GM19463 (cell line): ENCODE data around the gene TMEM121.
A peak's percentile ranks its signal among the peaks of the same experiment; 100 is the strongest.

ENCODE experiments used
- ATAC-seq: cut with Tn5 transposase; IDR thresholded peaks from one replicate; pipeline ENCODE4 v1.9.1; 2021; ENCODE audit warnings: mild to moderate bottlenecking, moderate library complexity; ENCODE audit not compliant: unreplicated experiment

The TMEM121 gene

DNA sequence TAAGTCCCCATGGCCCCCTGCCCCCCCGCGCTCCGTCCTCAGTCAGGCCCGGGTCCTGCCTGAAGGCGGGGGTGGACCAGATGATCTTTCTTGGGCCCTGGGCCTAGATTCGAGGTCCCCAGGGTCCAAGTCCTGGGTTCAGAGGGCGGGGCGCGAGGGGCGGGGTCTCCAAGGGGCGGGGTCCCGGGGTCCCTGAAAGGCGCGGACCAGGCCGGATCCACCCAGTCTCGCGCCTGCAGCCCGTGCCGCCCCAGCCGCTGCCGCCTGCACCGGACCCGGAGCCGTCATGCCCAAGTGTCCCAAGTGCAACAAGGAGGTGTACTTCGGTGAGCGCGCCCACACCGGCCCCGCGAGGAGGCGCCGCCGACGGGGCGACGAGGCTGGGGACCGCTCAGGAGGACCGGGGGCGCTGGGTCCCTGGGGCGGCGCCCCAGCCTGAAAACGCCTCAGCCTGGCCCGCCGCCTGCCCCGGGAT is 39.4 kb upstream of the TMEM121 start:
- no peak for ATAC-seq

GRCh38 chr14:105487449-105487985 is 38.9 kb upstream of the TMEM121 start:
- no peak for ATAC-seq

DNA sequence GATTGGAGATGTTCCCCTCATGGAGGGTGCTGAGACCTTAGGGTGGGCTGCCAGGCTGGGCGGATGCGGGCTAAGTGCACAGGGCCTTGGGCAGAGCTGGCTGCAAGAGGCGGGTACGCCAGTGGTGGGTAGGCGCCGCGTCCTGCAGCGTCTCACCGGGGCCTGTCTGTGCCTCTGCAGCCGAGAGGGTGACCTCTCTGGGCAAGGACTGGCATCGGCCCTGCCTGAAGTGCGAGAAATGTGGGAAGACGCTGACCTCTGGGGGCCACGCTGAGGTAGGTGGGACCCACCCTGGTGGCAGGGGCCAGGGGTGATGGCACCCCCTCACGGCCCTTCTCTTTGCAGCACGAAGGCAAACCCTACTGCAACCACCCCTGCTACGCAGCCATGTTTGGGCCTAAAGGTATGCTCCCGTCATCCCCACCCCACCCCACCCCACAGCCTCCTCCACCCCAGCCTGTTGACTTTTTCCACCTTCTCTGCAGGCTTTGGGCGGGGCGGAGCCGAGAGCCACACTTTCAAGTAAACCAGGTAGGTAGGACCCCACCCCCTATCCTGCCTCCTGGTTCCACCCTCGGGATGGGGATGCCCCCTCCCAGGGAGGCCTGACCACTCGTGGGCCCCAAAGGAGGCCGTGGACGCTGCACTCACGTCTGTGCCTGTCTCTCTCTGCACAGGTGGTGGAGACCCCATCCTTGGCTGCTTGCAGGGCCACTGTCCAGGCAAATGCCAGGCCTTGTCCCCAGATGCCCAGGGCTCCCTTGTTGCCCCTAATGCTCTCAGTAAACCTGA is 38.2 kb upstream of the TMEM121 start:
- no peak for ATAC-seq

- no peak for ATAC-seq
Observed at GRCh38 chr14:105488781-105489541, 37.4 kb upstream of the TMEM121 start.

DNA sequence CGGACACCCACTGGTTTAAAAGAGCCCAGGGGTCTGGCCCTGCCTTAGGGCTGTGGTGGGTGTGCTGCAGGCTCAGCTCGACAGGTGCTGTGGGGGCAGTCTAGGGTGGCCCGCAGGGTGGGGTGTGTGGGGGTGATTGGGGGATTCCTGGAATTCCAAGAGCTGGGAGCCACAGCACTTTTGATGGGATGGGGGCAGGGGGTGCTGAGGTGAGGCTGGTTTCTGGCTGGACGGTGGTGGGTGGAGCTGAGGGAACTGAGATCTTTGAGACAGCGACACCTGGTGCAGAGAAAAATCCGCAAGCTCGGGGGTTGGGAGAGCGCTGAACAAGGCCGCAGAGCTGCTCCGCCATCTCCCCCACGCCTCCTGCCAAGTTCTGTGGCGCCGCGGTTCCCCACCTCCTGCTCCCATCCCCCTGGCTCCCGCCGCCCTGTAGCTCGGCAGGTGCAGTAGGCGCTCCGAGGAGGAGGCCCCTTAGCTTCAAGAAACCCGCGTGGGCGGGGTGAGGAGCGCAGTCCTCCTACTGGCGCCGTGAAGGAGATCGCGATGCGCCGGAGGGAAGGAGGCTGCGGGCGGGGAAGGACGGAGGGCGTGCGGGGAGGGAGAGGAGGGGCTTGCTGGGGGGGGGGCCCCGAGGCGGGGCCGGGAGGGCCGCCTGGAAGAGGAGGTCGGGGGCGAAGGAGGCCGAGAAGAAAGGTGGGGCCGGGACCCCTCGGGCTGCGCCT is 36.7 kb upstream of the TMEM121 start:
- ATAC-seq, result no peak

- peak; percentile 1 for ATAC-seq
Observed at GRCh38 chr14:105490267-105490571, 36.2 kb upstream of the TMEM121 start.

DNA sequence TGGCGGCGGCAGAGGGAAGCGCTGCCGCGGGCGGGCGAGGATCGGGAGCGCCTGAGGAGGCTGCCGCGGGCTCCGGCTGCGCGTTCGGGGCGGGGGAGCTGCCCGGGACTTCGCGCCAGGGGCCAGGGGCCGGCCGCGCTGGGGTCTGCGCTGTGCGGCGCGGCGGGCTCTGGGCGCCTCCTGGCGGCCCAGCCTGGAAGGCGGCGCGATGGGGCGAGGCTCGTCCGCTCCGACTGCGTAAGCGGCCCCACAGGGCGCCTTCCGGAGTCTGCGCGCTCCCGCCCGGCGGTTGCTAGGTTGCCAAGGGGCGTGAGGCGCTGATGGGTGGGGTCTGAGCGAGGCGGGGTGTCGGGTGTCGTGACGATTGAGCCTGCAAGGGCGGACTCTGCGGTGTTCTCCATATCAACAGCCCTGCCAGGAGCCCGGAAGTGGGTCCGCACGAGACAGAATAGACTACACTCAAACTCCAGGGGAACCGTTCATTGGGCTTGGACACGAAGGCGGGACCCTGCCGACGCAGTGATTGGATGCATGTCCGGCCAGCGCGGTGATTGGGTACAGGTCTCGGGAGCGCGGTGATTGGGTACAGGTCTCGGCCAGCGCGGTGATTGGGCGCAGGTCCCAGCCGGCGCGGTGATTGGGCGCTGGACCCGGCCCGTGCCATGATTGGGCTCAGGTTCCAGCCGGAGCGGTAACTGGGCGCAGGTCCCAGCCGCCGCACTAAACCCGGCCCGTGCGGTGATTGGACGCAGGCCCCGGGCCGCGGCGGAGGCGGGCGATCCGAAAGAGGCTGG is 35.6 kb upstream of the TMEM121 start, which contains the start of gene TEDC1:
Gene TEDC1 (plus strand): TSS at position 675 of the 794 bp plus-strand sequence. CDS start 130 bp downstream, outside the sequence.
- peak; percentile 64 for ATAC-seq

DNA sequence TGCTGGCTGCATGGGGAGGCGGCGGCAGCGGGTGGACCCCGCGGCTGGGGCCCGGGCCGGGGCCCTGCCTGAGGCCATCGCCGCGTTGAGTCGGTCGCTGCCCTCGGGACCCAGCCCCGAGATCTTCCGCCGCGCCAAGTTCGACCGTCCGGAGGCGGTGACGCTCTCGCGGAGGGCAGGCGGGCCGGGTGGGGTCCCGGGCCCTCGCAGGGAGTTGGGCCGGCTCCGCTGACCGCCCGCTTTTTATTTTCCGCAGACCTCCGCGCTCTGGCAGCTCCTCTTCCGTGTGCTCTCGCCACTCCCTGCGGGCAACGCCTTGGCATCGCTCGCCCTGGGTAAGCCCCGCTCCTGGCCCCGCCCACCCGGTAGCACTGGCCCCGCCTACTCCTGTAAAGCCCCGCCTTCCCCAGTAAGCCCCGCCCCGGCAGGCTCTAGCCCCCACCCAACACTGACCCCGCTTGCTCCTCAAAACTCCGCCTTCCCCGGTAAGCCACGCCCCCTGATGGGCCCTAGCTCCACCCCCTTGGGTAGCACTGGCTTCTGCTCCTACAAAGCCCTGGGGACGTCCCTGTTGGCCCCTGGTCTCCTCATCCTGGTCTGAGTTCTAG is 34.9 kb upstream of the TMEM121 start:
- ATAC-seq, result no peak

- no peak for ATAC-seq
Observed at GRCh38 chr14:105492031-105492970, 34.1 kb upstream of the TMEM121 start.

- no peak for ATAC-seq
Observed at GRCh38 chr14:105492971-105493871, 33.2 kb upstream of the TMEM121 start.

- no peak for ATAC-seq
Observed at GRCh38 chr14:105493921-105494605, 32.3 kb upstream of the TMEM121 start.

- ATAC-seq, result no peak
Observed at GRCh38 chr14:105494606-105494929, 31.8 kb upstream of the TMEM121 start.

DNA sequence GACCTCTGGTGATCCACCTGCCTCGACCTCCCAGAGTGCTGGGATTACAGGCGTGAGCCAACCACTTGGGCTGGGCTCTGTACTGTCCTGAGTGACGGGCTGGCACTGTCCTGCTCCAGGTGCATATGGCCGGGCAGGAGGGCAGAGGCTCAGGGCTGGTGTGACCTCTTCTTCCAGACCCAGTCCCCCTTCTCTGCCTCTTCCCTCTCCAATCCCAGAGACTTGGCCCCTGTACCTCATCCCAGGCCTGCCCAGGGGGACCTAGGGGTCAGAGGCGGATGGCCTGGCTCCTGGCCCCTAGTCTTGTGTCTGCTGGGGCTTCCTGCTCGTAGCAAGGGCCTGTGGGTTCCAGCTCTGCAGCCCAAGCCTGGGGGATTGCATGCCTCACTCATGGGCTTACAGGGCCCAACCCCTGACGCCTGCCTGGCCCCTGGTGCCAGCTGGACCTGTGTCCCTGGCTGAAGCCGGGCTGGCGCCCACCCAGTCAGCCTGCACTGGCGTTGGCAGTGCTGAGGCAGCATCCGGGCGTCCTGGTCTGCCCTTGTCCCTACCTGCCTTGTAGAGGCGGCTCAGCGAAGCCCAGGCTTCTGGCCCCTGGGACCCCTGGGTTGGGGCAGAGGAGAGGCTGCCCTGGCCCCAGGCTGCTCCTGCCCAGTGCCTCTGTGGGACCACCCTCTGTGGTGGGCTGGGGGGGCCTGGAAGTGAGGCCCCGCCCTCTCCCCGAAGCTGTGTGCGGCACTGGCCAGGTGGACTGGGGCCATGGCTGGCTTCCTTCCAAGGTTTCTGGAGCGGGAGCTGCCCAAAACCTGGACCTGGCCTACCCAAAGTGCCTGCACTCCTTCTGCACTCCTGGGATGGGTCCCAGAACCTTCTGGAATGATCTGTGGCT is 31.0 kb upstream of the TMEM121 start:
- ATAC-seq, result no peak

GRCh38 chr14:105495990-105496830 is 30.2 kb upstream of the TMEM121 start:
- ATAC-seq, result no peak

DNA sequence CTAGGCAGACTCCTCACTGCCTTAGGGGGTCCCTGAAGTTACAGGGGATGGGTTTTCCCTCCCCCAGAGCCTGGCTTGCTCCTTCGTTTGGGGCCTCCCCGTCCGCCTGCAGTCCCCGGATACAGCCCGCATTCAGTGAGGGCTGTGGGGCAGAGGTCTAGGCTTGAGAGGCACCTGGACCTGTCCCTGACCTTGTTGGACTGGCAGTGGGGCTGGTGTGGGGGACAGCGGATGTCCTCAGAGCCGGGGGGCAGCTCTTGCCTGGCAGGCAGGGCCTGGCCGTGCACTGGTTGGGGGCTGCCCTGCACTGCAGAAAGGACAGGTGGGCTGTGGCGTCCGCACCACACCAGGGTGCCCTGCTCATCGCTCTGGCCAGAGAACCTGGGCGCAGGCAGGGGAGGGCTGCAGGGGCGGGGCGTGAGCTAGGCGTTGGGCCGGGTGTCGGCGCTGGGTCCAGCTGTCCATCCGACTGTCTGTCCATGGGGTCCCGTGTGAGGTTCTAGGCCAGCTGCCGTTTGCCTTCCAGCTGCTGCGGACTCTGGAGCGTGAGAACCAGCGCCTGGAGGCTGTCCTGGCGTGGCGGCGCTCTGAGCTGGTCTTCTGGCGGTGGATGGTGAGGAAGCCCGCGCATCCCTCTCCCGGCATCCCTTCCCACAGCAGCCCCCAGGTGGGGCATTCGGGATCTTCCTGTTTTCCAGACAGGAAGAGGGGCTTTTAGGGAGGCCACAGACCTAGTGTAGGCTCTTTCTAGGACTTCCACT is 29.4 kb upstream of the TMEM121 start:
- no peak for ATAC-seq
